ENCODE results near the gene PSMA7.

PSMA7 gene

GRCh38 chr20:62111148-62111547, 32.0 kb downstream of the PSMA7 start:
- Histone ChIP-seq H3K4me1 (ENCODE audit: insufficient read depth, low read length) (no peaks in the 10 kb centered on the region), H3K36me3 (ENCODE audit: insufficient read depth, low read length) (no peaks in the 10 kb centered on the region), H3K79me2 (ENCODE audit: insufficient read depth, low read length) (no peaks in the 10 kb centered on the region), H3K27ac (ENCODE audit: low read length) (no peak overlapping the region), H3K9me3 (ENCODE audit: insufficient read depth, low read length, severe bottlenecking) (peaks cover 30% of the 10 kb centered on the region), H3K9ac (ENCODE audit: low read depth, low read length) (no peak overlapping the region), H4K20me1 (ENCODE audit: insufficient read depth, low read length) (no peaks in the 10 kb centered on the region), H3K4me2 (ENCODE audit: insufficient read depth, low read length) (no peak overlapping the region), H3K27me3 (ENCODE audit: insufficient read depth, low read length, poor library complexity) (no peaks in the 10 kb centered on the region), H3K4me3 (ENCODE audit: low read depth in 1 of 2, low read length in 2 of 2) (no peak overlapping the region), H2AFZ (ENCODE audit: low read depth, low read length) (no peak overlapping the region)
- ATAC-seq (ENCODE audit: insufficient read depth, low read depth) = no peak
- DNase-seq = no peak
- no peak for TF ChIP-seq EZH2 (IDR thresholded peaks at IDR 0.05; ENCODE audit: borderline replicate concordance, low read depth, low read length, severe bottlenecking)
- TF ChIP-seq CTCF (IDR thresholded peaks at IDR 0.05; ENCODE audit: borderline replicate concordance, extremely low read depth, low read length, poor library complexity, severe bottlenecking) = no peak

GRCh38 chr20:62105592-62105991, 37.6 kb downstream of the PSMA7 start:
- ATAC-seq (ENCODE audit: insufficient read depth, low read depth) (no peak), DNase-seq (no peak)
- H3K27me3 ChIP-seq (ENCODE audit: insufficient read depth, low read length, poor library complexity) = no peaks in the 10 kb centered on the region
- H3K9ac ChIP-seq (ENCODE audit: low read depth, low read length) = no peak overlapping the region
- no peak overlapping the region for H3K4me3 ChIP-seq (ENCODE audit: low read depth in 1 of 2, low read length in 2 of 2)
- H3K4me1 ChIP-seq (ENCODE audit: insufficient read depth, low read length) = no peaks in the 10 kb centered on the region
- no peaks in the 10 kb centered on the region for H3K36me3 ChIP-seq (ENCODE audit: insufficient read depth, low read length)
- no peaks in the 10 kb centered on the region for H3K79me2 ChIP-seq (ENCODE audit: insufficient read depth, low read length)
- no peaks in the 10 kb centered on the region for H4K20me1 ChIP-seq (ENCODE audit: insufficient read depth, low read length)
- TF ChIP-seq EZH2 (IDR thresholded peaks at IDR 0.05; ENCODE audit: borderline replicate concordance, low read depth, low read length, severe bottlenecking) = no peak
- no peak for TF ChIP-seq CTCF (IDR thresholded peaks at IDR 0.05; ENCODE audit: borderline replicate concordance, extremely low read depth, low read length, poor library complexity, severe bottlenecking)
- H2AFZ ChIP-seq (ENCODE audit: low read depth, low read length) = no peak overlapping the region
- no peak overlapping the region for H3K27ac ChIP-seq (ENCODE audit: low read length)
- H3K4me2 ChIP-seq (ENCODE audit: insufficient read depth, low read length) = no peak overlapping the region
- H3K9me3 ChIP-seq (ENCODE audit: insufficient read depth, low read length, severe bottlenecking) = peaks cover 27% of the 10 kb centered on the region

DNA sequence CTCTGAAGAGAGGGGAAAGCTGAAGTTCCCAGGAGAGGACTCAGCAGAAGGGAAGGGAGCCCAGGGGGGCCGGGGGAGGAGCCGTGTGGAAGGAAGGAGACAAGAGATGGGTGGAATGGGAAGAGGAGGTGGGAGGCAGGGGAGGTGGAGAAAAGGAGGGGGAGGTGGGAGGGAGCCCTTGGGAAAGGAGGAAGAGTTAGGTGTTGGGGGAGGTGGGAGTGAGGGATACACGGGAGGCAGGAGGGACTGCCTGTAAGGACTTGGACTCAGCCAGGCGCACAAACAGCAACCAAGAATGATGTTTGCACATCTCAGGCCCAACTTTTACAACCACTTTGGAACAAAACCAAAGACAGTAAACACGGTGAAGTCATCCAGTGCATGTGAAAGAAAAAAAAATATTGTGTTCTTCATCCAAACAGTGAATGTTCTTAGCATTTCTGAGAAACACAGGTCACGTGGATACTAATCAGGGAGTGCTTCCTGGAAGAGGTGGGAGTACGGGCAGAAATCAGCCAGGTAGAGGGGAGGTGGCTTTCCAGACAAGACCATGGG, 38.3 kb downstream of the PSMA7 start:
- Histone ChIP-seq H3K27me3 (ENCODE audit: insufficient read depth, low read length, poor library complexity) (no peaks in the 10 kb centered on the region), H2AFZ (ENCODE audit: low read depth, low read length) (no peak overlapping the region), H4K20me1 (ENCODE audit: insufficient read depth, low read length) (no peaks in the 10 kb centered on the region; the same call in 1 of the 2 replicates), H3K4me1 (ENCODE audit: insufficient read depth, low read length) (no peaks in the 10 kb centered on the region), H3K4me3 (ENCODE audit: low read depth in 1 of 2, low read length in 2 of 2) (no peak overlapping the region), H3K9me3 (ENCODE audit: insufficient read depth, low read length, severe bottlenecking) (peaks cover 22% of the 10 kb centered on the region), H3K79me2 (ENCODE audit: insufficient read depth, low read length) (no peaks in the 10 kb centered on the region), H3K27ac (ENCODE audit: low read length) (no peak overlapping the region), H3K36me3 (ENCODE audit: insufficient read depth, low read length) (no peaks in the 10 kb centered on the region), H3K9ac (ENCODE audit: low read depth, low read length) (no peak overlapping the region), H3K4me2 (ENCODE audit: insufficient read depth, low read length) (no peak overlapping the region)
- DNase-seq (no peak), ATAC-seq (ENCODE audit: insufficient read depth, low read depth) (no peak)
- TF ChIP-seq EZH2 (IDR thresholded peaks at IDR 0.05; ENCODE audit: borderline replicate concordance, low read depth, low read length, severe bottlenecking) = no peak
- no peak for TF ChIP-seq CTCF (IDR thresholded peaks at IDR 0.05; ENCODE audit: borderline replicate concordance, extremely low read depth, low read length, poor library complexity, severe bottlenecking)

Data from DND-41 (cell line).